K562 (cell line): ENCODE measurements around the gene TCAF1. TPM values are rescaled to one million over a fixed set of nuclear protein-coding genes. Genes with fewer than 3 reads are reported as not detected.
A peak's percentile ranks its signal among the peaks of the same experiment; 100 is the strongest.

Source experiments
- ATAC-seq: fragments of 200-7000 bp; cut with Tn5 transposase; 3 replicates; pipeline ENCODE4 v1.9.1; 2020; ENCODE audit warnings: moderate library complexity
- BruUV-seq: library from RNA; stranded (reverse); fragments of 400-500 nt; replicated peaks from 2 replicates; lab custom pipeline; 2021; lab: Mats Ljungman, UMichigan
- CTCF ChIA-PET: fragments of 300-600 bp; formaldehyde crosslinking; extraction: SDS; loops from one replicate; lab custom pipeline; 2021; ENCODE audit warnings: low intra/inter-chr PET ratio; lab: Yijun Ruan, JAX
- POLR2A ChIA-PET: fragments of 300-600, 350-650 bp; sonication (Branson Sonifier 250); formaldehyde crosslinking; extraction: SDS; loops from one replicate; lab custom pipeline; 2021; ENCODE audit warnings: antibody characterized with exemption, inconsistent platforms; lab: Yijun Ruan, JAX
- DNase-seq, 4 experiments: peaks; one replicate each; pipeline versions ENCODE4 v3.0.0 to v3.0.0-alpha.2; 2011 to 2018; ENCODE audit warnings: low spot score in 3 of 4, mixed read lengths in 3 of 4; ENCODE audit errors: extremely low read depth in 1 of 4
- FAIRE-seq: peaks from 2 replicates; lab custom pipeline; 2011; peaks lifted over from hg19 to GRCh38; lab: Jason Lieb, UNC
- H2AFZ ChIP-seq: 2 replicates; pipeline ENCODE4 v1.6.0; 2011; ENCODE audit warnings: low read depth, low read length, control low read depth, inconsistent platforms
- H3K27ac ChIP-seq: fragments of 200-600 bp; 3 replicates; pipeline ENCODE4 v1.8.0; 2011; ENCODE audit warnings: low read depth, mild to moderate bottlenecking, control low read depth, inconsistent platforms, low read length, moderate library complexity, mixed read lengths; ENCODE audit errors: extremely low read depth
- H3K27me3 ChIP-seq, 2 experiments: fragments of 300-600 bp in 1 of 2; 2 replicates in 1 of 2; 3 replicates in 1 of 2; pipeline versions ENCODE4 v1.6.0 to v1.8.0; 2011; ENCODE audit warnings: inconsistent platforms in 2 of 2, low read length in 2 of 2, mild to moderate bottlenecking in 1 of 2, mixed read lengths in 1 of 2, moderate library complexity in 1 of 2; ENCODE audit not compliant: control insufficient read depth in 2 of 2, insufficient read depth in 2 of 2
- H3K36me3 ChIP-seq: fragments of 300-600 bp; 3 replicates; pipeline ENCODE4 v1.8.0; 2011; ENCODE audit warnings: mild to moderate bottlenecking, low read length, inconsistent platforms; ENCODE audit not compliant: control insufficient read depth, insufficient read depth
- H3K4me1 ChIP-seq, 2 experiments: fragments of 200-600 bp in 1 of 2; replicated peaks in 1 of 2; 2 replicates in 1 of 2; 3 replicates in 1 of 2; pipeline versions ENCODE4 v1.5.1 to v1.8.0; 2011; ENCODE audit warnings: inconsistent platforms in 2 of 2, low read length in 2 of 2, mild to moderate bottlenecking in 1 of 2, mixed read lengths in 1 of 2, moderate library complexity in 1 of 2; ENCODE audit not compliant: control insufficient read depth in 2 of 2, insufficient read depth in 2 of 2
- H3K4me2 ChIP-seq: 2 replicates; pipeline ENCODE4 v1.6.1; 2011; ENCODE audit warnings: low read length, control low read depth, inconsistent platforms, mixed read lengths; ENCODE audit not compliant: insufficient read depth
- H3K4me3 ChIP-seq: fragments of 200-600 bp; sonication (generic), shearing (Covaris generic); 2 replicates; pipeline ENCODE4 v1.5.1; 2016; ENCODE audit warnings: control low read depth, inconsistent platforms
- H3K79me2 ChIP-seq: fragments of 200-600 bp; 3 replicates; pipeline ENCODE4 v1.8.0; 2011; ENCODE audit warnings: low read length, inconsistent platforms; ENCODE audit not compliant: control insufficient read depth, insufficient read depth
- H3K9ac ChIP-seq, 2 experiments: 2 replicates each; pipeline versions ENCODE4 v1.6.0 to v1.6.1; 2011; ENCODE audit warnings: low read depth in 2 of 2, low read length in 2 of 2, control low read depth in 1 of 2, inconsistent platforms in 1 of 2, mild to moderate bottlenecking in 1 of 2, mixed read lengths in 1 of 2; ENCODE audit not compliant: insufficient read depth in 1 of 2
- H3K9me1 ChIP-seq: one replicate; pipeline ENCODE4 v1.6.0; 2011; ENCODE audit warnings: inconsistent platforms, mild to moderate bottlenecking, low read length, moderate library complexity; ENCODE audit not compliant: control insufficient read depth, insufficient read depth
- H3K9me3 ChIP-seq: replicated peaks from 2 replicates; pipeline ENCODE4 v1.5.1; 2011; ENCODE audit warnings: low read depth, low read length, inconsistent platforms; ENCODE audit not compliant: control insufficient read depth, insufficient read depth
- H4K20me1 ChIP-seq: replicated peaks from 2 replicates; pipeline ENCODE4 v1.6.1; 2011; ENCODE audit warnings: low read length, inconsistent platforms, mixed read lengths; ENCODE audit not compliant: control insufficient read depth, insufficient read depth
- ETV5 ChIP-seq: sonication (generic); formaldehyde crosslinking; IDR thresholded peaks from 2 replicates; pipeline ENCODE4 v1.4.0; 2020; ENCODE audit warnings: low read depth, mild to moderate bottlenecking, missing genetic modification reagents
- FOSL1 ChIP-seq: fragments of 200-800 bp; sonication (Bioruptor generic); conservative IDR thresholded peaks from 2 replicates; pipeline ENCODE4 v1.6.1; 2016; ENCODE audit warnings: missing genetic modification characterization, missing compliant biosample characterization
- HMG20B ChIP-seq: fragments of 250-450 bp; sonication (Bioruptor Pico); IDR thresholded peaks from 2 replicates; pipeline ENCODE4 v1.5.0; 2021; ENCODE audit warnings: mild to moderate bottlenecking
- PCBP1 ChIP-seq: fragments of 200-400 bp; formaldehyde crosslinking; IDR thresholded peaks from 2 replicates; pipeline ENCODE4 v1.6.1; 2018; ENCODE audit warnings: mild to moderate bottlenecking, low read depth, low read length; ENCODE audit not compliant: poor library complexity, severe bottlenecking
- WHSC1 ChIP-seq: IDR thresholded peaks from one replicate; pipeline ENCODE4 v1.6.1; 2012; ENCODE audit warnings: low read length, control low read depth, inconsistent platforms
- ZNF121 ChIP-seq: sonication (generic); formaldehyde crosslinking; conservative IDR thresholded peaks from 2 replicates; pipeline ENCODE4 v1.8.0; 2022; ENCODE audit warnings: missing genetic modification reagents
- ZNF197 ChIP-seq: fragments of 200-800 bp; sonication (Bioruptor generic); IDR thresholded peaks from 2 replicates; pipeline ENCODE4 v1.6.1; 2016; ENCODE audit warnings: low read depth, missing genetic modification characterization, missing compliant biosample characterization
- ZNF444 ChIP-seq: fragments of 250-450 bp; sonication (Bioruptor Pico); IDR thresholded peaks from 2 replicates; pipeline ENCODE4 v1.4.0; 2020; ENCODE audit warnings: mild to moderate bottlenecking, moderate library complexity
- ZNF561 ChIP-seq: fragments of 450-650 bp; formaldehyde crosslinking; conservative IDR thresholded peaks from 2 replicates; pipeline ENCODE4 v1.4.0; 2020; ENCODE audit warnings: mild to moderate bottlenecking, moderate library complexity
- ZNF57 ChIP-seq: fragments of 450-650 bp; formaldehyde crosslinking; IDR thresholded peaks from 2 replicates; pipeline ENCODE4 v1.4.0; 2020; ENCODE audit warnings: mild to moderate bottlenecking, moderate library complexity
- WGBS: fragments of 100-300 bp; shearing (Covaris generic); methylation state at CpG from one replicate; pipeline ENCODE4 v1.1.6; 2016; ENCODE audit warnings: low coverage, mixed read lengths; ENCODE audit not compliant: insufficient coverage; ENCODE audit errors: missing lambda C conversion rate; 5-methylcytosine and 5-hydroxymethylcytosine counted together
- in situ Hi-C: fragments of 300-500 bp; cut with MboI; formaldehyde crosslinking; loops from 4 replicates; pipeline ENCODE4 v1.15.0; 2018; ENCODE audit warnings: inconsistent platforms, mixed read lengths
- intact Hi-C: fragments of 100-400 bp; cut with micrococcal nuclease; formaldehyde crosslinking; loops from 2 replicates; pipeline ENCODE4 v1.14.2; 2022
- polyA plus RNA-seq, 8 experiments: library from polyadenylated mRNA; depleted of rRNA in 4 of 8; stranded (reverse) in 5 of 8; unstranded in 3 of 8; fragments of >200 nt; fragmentation: Nextera tagmentation in 2 of 8; fragmentation: Illumina TruSeq in 1 of 8; extraction: Ambion mirVana in 2 of 8; extraction: Trizol in 1 of 8; gene quantifications; 2 replicates each; pipeline versions ENCODE4 v1.2.1 to v1.2.3, GENCODE V29; 2011 to 2014; ENCODE audit warnings: inconsistent platforms in 1 of 8, missing spikeins in 1 of 8
- total RNA-seq, 7 experiments: library from RNA; depleted of rRNA in 6 of 7; stranded (reverse); fragments of >200 nt in 6 of 7; fragmentation: Illumina TruSeq in 2 of 7; extraction: Trizol in 2 of 7; gene quantifications; 2 replicates each; pipeline versions ENCODE4 v1.2.1 to v1.2.3, GENCODE V29; 2011 to 2021; ENCODE audit warnings: low replicate concordance in 1 of 7
- TF ChIP-seq, protein P1 (sequence below): fragments of 450-650 bp; IDR thresholded peaks from 2 replicates; pipeline ENCODE4 v1.6.1; 2016; ENCODE audit warnings: antibody characterized with exemption
- TF ChIP-seq, protein P2 (sequence below), 2 experiments: fragments of 450-650 bp in 1 of 2; sonication (generic) in 1 of 2; formaldehyde crosslinking in 1 of 2; IDR thresholded peaks in 1 of 2; conservative IDR thresholded peaks in 1 of 2; 2 replicates each; pipeline versions ENCODE4 v1.6.1 to v1.8.1; 2016 to 2023; ENCODE audit warnings: mild to moderate bottlenecking in 2 of 2, moderate library complexity in 2 of 2, inconsistent platforms in 1 of 2, missing genetic modification reagents in 1 of 2
- TF ChIP-seq, protein P3 (sequence below): fragments of 450-650 bp; IDR thresholded peaks from 2 replicates; pipeline ENCODE4 v1.6.1; 2016; ENCODE audit warnings: missing biosample characterization, missing genetic modification characterization
- TF ChIP-seq, protein P4 (sequence below): fragments of 250-450 bp; sonication (Bioruptor Pico); IDR thresholded peaks from 2 replicates; pipeline ENCODE4 v1.5.0; 2021; ENCODE audit warnings: mild to moderate bottlenecking, borderline replicate concordance

Gene TCAF1
- total and polyA plus RNA-seq, 9 of the 15 experiments (the other 6 are each of a cell fraction or from before 2014, with no cell fraction given), result 6.2 to 52.2 (median 24.4) TPM

DNA sequence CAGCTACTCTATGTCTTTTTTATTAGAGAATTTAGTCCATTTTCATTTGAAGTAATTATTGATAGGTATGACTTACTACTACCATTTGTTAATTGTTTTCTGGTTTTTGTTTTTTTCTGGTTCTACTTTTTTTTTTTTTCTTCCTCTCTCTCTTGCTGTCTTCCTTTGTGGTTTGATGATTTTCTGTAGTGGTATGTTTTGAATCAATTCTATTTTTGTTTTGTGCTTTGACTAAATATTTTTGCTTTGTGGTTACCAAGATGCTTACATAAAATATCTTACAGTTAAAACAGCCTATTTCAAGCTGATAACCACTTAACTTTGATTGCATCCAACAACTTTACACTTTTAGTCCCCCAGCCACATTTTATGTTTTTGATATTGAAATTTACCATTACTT is 29.8 kb upstream of the TCAF1 start (continued):
- no peak for TF ChIP-seq ZNF561 (CRISPR knock-in tag)
- no peak for TF ChIP-seq ZNF197 (CRISPR knock-in tag)
- no peak for TF ChIP-seq ZNF57

DNA sequence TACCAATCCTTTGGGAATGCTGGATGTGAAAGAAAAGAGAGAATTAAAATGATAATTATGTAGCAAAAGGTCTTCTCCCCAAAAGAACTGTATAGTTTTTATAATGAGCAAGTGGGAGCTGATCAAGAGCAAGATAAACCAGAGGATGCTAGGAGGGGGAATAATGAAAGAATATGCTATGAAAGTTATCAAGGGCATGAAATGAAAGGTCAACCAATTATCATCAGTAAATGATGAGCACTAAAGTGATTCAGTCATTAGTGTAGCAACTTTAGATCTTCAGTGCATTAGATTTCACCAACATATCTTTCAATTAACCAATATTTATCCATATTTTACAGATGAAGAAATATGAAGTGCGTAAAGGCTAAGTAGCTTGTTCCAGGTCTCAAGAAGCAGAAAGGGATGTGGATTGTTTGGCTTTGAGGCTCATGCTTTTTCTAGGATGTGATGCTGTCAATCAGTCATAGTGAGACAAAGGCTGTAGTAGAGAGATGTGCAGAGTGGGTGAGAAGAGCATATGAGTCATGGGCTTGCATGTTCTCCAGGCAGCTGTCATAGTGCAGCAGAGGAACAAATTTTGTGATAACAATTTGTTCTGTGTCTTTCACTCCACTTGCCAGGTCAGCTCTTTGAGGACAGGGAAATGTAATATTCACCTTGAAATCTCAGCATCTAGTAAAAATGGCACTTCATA is 27.4 kb upstream of the TCAF1 start:
- WGBS, result 0% methylated on average over 1 of the region's 1 CpG
- H3K9ac ChIP-seq, result no peak overlapping the region
- DNase-seq (no peak), ATAC-seq (peak; percentile 73; the same call in 2 of the 3 replicates), FAIRE-seq (no peak)
- H3K4me3 ChIP-seq, result no peak overlapping the region
- ChIA-PET POLR2A (interaction anchor here (0.8 to 1.2 kb wide), 2 partner anchors 13 to 18 kb away, joined by 3 to 4 read pairs; no protein-coding TSS in a partner anchor), CTCF (no interaction called here)
- H2AFZ ChIP-seq, result no peak overlapping the region
- in situ Hi-C loops (no loop called here), intact Hi-C loops (loop anchor here (5.0 kb wide), 1 partner anchor 43 kb away; no protein-coding TSS in a partner anchor)
- H3K79me2 ChIP-seq, result no peaks in the 10 kb centered on the region
- no peak overlapping the region for H3K27ac ChIP-seq
- no peaks in the 10 kb centered on the region for H3K4me1 ChIP-seq
- H3K9me3 ChIP-seq, result no peaks in the 10 kb centered on the region
- H4K20me1 ChIP-seq, result no peaks in the 10 kb centered on the region
- no peaks in the 10 kb centered on the region for H3K9me1 ChIP-seq
- no peak overlapping the region for H3K4me2 ChIP-seq
- H3K36me3 ChIP-seq, result no peaks in the 10 kb centered on the region
- BruUV-seq, result no TSS peak
- H3K27me3 ChIP-seq, result peaks cover 0 to 2% of the 10 kb centered on the region in 2 experiments; a peak in 1 of 5 replicates
- TF ChIP-seq HMG20B (no peak), ZNF121 (CRISPR knock-in tag) (no peak), FOSL1 (tag) (peak; percentile 37; the same call in 1 of the 2 replicates), ZNF444 (CRISPR knock-in tag) (no peak), WHSC1 (no peak), ETV5 (CRISPR knock-in tag) (no peak), PCBP1 (no peak)
- TF ChIP-seq, protein P1, sequence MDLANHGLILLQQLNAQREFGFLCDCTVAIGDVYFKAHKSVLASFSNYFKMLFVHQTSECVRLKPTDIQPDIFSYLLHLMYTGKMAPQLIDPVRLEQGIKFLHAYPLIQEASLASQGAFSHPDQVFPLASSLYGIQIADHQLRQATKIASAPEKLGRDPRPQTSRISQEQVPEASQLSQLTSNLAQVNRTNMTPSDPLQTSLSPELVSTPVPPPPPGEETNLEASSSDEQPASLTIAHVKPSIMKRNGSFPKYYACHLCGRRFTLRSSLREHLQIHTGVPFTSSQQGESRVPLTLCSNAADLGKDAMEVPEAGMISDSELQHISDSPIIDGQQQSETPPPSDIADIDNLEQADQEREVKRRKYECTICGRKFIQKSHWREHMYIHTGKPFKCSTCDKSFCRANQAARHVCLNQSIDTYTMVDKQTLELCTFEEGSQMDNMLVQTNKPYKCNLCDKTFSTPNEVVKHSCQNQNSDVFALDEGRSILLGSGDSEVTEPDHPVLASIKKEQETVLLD, result no peak
- TF ChIP-seq, protein P2, sequence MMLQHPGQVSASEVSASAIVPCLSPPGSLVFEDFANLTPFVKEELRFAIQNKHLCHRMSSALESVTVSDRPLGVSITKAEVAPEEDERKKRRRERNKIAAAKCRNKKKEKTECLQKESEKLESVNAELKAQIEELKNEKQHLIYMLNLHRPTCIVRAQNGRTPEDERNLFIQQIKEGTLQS (IDR thresholded peaks at IDR 0.05), result peak; percentile 17; the same call in 1 of the 2 replicates
- TF ChIP-seq, protein P2 (CRISPR knock-in tag; conservative IDR thresholded peaks at IDR 0.05), result no peak
- TF ChIP-seq, protein P3, sequence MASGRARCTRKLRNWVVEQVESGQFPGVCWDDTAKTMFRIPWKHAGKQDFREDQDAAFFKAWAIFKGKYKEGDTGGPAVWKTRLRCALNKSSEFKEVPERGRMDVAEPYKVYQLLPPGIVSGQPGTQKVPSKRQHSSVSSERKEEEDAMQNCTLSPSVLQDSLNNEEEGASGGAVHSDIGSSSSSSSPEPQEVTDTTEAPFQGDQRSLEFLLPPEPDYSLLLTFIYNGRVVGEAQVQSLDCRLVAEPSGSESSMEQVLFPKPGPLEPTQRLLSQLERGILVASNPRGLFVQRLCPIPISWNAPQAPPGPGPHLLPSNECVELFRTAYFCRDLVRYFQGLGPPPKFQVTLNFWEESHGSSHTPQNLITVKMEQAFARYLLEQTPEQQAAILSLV (tag), result no peak
- TF ChIP-seq, protein P4, sequence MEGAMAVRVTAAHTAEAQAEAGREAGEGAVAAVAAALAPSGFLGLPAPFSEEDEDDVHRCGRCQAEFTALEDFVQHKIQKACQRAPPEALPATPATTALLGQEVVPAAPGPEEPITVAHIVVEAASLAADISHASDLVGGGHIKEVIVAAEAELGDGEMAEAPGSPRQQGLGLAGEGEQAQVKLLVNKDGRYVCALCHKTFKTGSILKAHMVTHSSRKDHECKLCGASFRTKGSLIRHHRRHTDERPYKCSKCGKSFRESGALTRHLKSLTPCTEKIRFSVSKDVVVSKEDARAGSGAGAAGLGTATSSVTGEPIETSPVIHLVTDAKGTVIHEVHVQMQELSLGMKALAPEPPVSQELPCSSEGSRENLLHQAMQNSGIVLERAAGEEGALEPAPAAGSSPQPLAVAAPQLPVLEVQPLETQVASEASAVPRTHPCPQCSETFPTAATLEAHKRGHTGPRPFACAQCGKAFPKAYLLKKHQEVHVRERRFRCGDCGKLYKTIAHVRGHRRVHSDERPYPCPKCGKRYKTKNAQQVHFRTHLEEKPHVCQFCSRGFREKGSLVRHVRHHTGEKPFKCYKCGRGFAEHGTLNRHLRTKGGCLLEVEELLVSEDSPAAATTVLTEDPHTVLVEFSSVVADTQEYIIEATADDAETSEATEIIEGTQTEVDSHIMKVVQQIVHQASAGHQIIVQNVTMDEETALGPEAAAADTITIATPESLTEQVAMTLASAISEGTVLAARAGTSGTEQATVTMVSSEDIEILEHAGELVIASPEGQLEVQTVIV (CRISPR knock-in tag), result no peak
